ENCODE measurements around the gene NPB. TPM values are rescaled to one million over a fixed set of nuclear protein-coding genes. Genes with fewer than 3 reads are reported as not detected.
A peak's percentile ranks its signal among the peaks of the same experiment; 100 is the strongest.

NPB gene
- polyA plus RNA-seq (2013, experiment 1 of 2; ENCODE audit: insufficient read length) = 1.2 TPM
- polyA plus RNA-seq (2013, experiment 2 of 2; ENCODE audit: insufficient read length) = 0.78 TPM

DNA sequence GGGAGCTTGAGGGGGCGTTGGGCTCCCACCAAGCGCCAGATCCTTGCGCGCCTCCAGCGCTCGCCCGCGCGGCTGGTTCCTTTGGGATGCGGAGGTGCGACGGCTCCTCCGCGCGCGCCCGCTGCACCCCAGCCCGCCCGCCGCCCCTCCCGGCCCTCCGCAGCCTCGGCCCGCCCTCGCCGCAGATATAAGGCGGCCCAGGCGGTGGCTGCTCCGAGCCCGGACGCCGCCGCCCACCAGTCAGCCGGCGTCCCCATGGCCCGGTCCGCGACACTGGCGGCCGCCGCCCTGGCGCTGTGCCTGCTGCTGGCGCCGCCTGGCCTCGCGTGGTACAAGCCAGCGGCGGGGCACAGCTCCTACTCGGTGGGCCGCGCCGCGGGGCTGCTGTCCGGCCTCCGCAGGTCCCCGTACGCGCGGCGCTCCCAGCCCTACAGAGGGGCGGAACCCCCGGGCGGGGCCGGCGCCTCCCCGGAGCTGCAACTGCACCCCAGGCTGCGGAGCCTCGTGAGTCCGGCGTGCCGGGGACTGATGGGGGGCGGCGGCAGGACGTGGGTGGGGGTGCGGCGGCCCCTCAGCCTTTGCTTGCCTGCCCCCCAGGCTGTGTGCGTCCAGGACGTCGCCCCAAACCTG is at the start of gene NPB:
TSS of gene NPB (plus strand) at position 216 of the 630 bp plus-strand sequence. CDS start at position 256, 40 bp downstream.
- DNase-seq = no peak

- no peak for DNase-seq
These were observed 46.9 kb upstream of the NPB start for GRCh38 chr17:81854974-81855774.

- DNase-seq = no peak
These were observed 43.7 kb upstream of the NPB start for GRCh38 chr17:81858170-81858966.

DNA sequence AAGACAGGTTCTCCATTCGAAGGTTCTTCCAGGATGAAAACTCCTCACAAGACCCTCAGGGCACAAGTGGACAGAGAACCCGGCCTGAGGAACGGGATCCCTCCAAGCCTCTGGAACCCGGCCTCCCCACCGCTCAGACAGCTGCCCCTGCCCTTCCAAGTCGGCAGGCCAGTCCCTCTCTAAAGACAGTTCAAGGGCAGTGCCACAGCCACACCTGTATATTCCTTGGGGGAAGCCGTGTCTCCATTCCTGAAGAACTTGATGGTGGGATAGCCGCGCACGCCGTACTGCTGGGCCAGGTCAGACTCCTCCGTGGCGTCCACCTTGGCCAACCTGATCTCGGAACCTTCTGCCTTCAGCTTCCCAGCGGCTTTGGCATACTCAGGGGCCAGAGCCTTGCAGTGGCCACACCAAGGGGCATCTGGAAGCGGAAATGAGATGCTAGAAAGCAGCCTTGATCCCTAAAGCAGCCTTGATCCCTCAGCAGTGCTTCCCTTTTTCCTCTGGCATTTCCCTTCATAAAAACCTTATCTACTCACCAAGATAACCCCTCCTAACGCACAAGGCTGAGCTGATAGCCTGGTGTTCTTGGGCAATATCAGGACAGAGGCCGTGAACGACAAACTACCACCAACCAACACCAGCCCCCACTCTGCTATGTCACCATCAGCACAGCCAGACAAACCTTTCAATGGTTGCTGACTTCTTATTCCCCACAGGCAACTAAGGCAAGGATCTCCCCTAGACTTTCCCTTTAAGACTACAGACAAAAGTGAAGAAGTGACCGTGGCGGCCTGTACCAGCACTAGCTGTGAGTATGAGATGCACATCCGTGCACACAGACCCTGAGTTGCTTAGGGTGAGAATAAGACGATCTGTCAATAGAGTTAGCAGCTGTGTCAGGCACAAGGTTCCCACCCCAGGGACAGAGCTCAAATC is 42.8 kb upstream of the NPB start:
- no peak for DNase-seq

- no peak for DNase-seq
These were observed 41.9 kb upstream of the NPB start, which contains the start of gene P4HB for GRCh38 chr17:81859906-81860755. TSS of gene P4HB (minus strand) at chr17:81860535. CDS start at chr17:81860471, 64 bp downstream.

GRCh38 chr17:81860756-81861568 is 41.1 kb upstream of the NPB start:
- peak; percentile 100 for DNase-seq

DNA sequence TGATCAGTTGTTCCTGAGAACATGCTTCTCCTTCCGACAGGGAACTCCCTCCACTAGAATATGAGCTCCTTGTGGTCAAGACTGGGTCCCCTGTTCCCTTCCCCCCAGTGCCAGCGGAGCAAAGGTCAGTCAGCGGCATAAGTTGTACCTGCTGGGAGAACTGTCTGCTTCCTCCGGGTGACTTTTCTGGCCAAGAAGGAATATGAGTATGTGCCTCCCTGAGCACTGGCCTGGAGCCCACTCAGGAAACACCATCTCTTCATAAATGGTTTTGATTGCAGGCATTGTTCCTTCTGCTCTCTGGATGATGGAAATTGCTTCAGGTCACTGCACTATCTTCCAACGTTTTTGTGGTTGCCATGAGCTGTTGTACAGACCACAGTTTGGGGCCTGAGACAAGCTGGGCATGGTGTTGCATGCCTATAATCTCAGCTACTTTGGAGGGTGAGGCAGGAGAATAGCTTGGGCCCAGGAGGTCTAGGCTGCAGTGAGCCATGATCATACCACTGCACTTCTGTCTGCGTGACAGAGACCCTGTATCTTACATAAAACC is 38.8 kb upstream of the NPB start:
- no peak for DNase-seq

DNA sequence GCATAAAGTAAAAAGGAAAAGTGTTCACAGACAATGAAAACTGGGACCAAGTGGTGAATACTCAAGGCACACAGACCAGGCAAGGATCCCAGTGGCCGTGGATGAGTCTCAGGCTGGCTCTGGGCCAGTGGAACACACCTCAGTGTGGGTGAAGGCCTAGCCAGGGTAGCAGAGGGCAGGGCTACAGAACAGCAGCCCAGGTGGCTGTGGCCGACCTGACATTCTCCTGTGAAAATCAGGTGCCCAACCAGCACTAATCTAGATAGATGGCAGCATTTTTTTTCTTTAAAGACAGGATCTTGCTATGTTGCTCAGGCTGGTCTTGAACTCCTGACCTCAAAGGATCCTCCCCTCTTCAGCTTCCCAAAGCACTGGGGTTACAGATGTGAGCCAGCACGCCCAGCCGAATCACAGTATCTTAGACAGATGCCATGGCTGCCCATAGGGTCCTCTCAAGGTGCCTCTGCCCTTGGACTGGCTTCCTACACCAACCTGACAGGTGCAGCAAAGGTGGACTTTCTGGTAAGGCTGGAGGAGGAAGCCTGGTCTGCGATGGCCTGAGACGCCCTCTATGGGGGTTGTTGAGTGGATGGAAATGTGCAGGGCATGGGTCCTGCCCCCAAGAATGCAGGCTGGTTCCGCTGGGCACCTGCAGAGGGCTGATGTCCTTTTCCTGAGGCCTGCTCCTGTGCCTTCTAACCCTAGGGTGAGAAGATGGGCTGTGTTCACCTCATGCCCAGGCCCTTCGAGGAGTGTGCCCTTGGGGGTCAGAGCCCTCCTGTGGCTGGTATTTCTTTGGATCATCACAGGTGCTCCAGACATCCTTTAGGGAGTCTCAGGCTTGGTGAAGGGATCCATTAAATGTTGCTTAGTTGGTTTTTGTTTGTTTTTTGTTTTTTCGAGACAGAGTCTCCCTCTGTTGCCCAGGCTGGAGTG is 37.9 kb upstream of the NPB start:
- no peak for DNase-seq

DNA sequence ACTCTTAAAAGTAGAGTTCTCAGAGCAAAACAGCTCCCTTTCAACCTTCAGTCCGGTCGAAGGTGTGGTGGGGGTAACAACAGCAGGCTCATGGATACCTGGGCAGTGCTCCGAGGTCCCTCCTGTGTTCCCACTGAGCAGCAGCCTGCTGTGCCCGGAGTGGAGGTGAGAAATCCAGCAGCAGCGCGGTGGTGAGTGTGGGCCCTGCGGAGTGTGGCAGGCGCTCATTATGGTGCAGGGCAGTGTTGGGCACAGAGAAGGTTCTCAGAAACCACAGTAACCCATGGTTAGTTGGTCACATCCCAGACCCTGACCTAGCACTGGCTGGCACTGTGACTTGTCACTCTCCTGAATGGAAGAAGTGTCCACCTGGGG is 36.7 kb upstream of the NPB start:
- no peak for DNase-seq

DNA sequence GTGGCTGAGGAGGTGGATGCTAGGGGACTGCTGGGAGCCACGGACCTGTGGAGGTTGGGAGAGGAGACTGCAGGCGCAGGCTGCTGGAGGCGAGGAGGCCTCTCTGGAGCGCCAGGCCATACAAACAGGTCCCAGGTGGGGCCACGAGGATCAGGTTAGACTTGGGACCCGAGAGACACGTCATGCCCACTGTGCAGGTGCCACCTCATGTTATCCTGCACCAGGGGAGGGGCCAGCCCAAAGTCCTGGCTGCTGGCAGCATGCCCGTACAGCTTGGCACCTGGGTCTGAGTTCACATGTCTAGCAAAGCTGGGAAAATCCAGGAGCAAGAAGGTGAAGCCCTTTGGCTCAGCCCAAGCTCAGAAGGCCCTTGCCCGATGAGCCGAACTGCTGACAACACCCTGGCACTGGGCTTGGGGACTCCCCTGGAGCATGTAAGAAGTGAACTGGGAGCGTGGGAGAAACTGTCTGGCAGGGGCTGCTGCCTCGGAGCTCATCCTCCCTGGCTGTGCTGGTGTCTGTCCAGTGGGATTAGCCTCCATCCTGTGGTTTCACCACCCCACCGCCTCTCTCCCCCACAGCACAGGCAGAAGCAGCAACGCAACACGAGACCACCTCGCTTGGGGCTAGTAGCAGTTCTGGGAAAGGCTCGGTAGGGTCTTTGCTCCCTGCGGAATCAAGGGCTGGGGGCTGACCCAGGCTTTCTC is 36.2 kb upstream of the NPB start:
- peak; percentile 17 for DNase-seq

GRCh38 chr17:81866440-81867169 is 35.4 kb upstream of the NPB start:
- DNase-seq = peak; percentile 13

- DNase-seq = peak; percentile 48
These were observed 34.7 kb upstream of the NPB start for GRCh38 chr17:81867170-81867990.

DNA sequence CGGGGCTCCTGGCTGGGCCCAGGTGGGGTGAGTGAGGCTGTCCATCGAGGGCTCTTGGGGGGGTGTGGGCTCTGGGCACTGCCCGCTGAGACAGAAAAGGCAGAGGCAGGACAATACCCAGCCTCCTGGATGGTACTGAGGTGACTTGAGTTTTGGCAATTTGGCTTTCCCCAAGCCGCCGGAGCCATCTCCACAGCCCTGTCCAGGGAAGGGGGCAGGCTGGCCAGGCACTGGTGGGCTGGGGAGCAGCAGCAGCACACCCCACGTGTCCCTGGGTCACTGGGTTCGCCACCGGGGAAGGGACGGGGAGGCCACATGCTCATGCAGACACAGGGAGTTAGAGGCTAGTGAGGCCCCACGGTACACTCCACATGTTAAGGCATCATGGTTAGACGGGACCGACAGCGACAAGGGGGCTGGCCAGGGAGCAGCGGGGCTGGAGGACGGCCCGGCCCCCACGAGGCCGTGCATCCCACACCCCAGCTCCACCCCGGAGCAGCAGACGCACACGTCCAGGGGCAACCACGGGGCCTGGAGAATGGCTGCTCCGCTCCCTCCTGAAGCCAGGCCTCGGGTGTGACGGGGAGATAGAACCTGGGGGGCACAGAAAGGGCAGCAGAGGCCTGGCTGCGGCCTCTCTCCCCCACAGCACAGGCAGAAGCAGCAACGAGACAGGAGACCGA is 33.9 kb upstream of the NPB start:
- no peak for DNase-seq

DNA sequence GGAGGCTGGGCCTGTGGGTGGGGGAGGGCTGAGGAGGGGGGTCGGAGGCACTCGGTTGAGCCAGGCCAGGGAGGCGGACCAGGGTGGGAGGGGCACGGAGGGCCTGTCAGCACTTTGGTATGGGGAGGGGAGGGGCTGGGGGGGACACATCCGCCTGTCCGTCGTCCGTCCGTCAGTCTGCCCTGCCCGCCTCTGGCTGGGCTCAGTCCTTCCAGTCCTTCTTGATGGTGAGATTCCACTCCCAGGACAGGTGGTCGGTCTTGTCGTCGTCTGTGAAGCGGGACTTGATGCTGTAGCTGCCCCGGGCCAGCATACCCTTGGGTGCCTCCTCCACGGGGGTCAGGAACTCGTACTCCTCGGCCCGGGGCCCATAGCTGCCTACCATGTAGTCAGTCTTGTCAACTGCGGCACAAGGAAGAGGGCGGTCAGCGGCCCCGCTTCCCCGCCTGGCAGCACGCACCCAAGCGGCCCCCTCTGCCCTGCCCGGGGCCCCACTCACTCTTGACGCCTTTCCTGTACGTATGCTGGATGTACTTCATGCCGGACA is 33.3 kb upstream of the NPB start:
- DNase-seq = peak; percentile 91

All from fibroblast of skin of back (primary cell).